ENCODE results near the gene RET.

RET gene

DNA sequence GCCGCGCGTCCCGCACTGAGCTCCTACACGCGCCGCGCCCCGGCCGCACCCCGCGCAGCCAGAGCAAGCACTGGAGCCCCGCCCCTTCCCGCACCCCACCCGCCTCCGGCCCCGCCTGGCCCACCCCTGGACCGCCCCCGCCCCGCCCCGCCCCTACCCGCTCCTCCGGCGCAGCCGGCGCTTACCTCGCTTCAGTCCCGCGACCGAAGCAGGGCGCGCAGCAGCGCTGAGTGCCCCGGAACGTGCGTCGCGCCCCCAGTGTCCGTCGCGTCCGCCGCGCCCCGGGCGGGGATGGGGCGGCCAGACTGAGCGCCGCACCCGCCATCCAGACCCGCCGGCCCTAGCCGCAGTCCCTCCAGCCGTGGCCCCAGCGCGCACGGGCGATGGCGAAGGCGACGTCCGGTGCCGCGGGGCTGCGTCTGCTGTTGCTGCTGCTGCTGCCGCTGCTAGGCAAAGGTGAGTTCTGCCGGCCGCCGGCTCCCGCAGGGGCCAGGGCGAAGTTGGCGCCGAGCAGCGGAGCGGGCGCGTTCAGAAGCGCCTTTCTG is at the start of gene RET:
TSS of gene RET (plus strand) at position 194 of the 545 bp plus-strand sequence. CDS start at position 384, 190 bp downstream.
- DNase-seq (ENCODE audit: low spot score) = no peak

DNA sequence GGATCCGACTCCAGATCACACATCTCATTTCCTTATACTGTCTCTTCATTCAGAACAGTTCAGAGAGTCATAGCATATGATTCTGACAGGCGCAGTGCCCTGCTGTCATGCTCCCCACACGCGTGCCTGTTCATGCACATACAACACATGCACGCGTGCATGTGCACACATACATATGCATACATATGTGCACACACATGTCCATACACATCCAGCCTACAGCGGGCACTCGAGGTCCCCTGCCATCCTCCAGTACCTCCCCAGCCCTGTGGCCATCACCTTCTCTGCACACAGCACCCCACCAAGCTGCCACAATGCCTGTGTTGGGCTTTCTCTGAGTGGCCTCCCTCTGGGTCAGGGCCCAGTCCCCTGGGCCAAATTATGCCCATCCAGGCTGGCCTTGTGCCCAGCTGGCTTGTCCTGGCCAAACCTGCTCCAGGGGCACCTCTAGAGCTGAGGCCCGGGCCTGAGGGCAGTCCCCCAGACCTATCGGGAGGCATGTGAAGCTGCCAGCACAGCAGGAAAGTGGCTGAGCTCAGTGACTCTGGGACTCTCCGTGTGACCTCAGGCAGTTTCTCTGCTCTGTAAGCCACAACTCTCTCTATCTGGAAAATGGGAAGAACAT is 49.4 kb upstream of the RET start:
- no peak for DNase-seq (ENCODE audit: low spot score)

- DNase-seq (ENCODE audit: low spot score) = no peak
Measured at GRCh38 chr10:43028143-43028542, 48.7 kb upstream of the RET start.

GRCh38 chr10:43029043-43029442 is 47.8 kb upstream of the RET start:
- DNase-seq (ENCODE audit: low spot score) = no peak

DNA sequence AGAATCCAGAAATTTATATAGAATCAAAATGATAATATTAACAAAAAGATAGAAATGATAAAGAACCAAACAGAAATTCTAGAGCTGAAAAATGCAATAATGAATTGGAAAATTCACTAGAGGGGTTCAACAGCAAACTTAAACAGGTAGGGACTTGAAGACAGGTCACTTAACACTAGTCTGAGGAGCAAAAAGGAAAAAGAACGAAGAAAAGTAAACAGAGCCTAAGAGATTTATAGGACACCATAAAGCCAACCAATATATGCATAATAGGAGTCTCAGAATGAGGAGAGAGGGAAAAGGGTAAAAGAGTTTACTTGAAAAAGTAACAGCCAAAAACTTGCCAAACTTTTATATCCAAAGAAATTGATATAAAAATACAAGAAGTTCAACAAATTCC is 44.3 kb upstream of the RET start:
- no peak for DNase-seq (ENCODE audit: low spot score)

DNA sequence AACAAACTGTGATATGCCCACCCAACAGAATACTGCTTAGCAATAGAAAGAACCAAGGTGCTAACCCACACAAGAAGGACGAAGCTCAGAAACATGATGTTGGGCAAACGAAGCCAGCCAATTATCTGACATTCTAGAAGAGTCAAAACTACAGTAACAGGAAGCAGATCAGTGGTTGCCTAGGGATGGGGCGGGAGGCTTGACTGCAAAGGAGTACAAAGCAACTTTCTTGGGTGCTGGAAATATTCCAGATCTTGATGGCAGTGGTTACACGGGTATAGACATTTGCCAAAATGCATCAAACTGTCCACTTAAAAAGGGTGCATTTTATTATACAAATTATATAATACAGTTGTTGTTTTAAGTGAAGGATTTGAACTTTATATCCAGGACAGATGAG is 41.1 kb upstream of the RET start:
- DNase-seq (ENCODE audit: low spot score) = no peak

DNA sequence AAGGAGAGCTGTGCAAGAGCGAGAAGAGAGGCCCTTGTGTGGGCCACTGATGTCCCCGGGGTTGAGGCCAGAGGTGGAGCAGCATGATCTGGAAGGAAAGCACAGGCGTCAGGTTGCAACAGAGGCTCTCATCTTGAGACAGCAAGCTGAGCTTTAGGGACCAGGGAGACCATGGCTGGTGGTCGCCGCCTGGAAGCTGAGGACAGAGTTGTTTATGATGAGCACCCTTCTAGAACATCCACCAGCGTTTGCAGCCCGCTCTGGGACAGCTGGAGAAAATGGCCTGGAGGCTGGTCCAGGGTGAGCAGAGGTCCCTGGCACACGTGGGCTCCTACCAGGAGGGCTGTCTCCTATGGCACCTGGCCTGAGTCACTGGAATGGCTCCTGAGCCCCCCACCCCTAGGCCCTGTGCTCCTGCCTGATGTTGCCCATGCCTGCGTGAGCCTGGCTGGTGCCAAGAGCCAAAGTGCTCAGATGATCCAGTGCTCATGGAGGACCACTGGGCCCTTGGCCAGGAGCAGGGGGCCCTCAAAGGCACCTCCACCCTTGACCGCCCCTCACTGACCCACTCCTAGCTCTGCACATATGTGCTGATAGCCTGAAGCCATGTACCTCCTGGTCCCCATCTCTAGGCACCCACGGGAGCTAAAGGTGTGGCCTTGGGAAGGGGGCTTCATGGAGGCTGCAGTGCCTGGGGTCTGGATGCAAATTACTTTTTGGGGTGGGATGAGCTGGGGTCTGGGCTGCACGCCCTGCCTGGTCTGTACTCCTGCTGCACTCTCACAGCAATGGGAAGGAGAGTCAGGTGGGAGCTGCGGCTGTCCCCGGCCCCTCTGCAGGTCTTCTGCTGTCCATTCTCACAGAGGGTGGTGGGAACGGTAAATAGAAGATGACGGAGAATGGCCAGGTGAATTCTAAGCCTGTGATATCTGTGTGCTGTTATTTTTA is 40.1 kb upstream of the RET start:
- DNase-seq (ENCODE audit: low spot score) = no peak

- no peak for DNase-seq (ENCODE audit: low spot score)
Measured at GRCh38 chr10:43037440-43037839, 39.4 kb upstream of the RET start.

DNA sequence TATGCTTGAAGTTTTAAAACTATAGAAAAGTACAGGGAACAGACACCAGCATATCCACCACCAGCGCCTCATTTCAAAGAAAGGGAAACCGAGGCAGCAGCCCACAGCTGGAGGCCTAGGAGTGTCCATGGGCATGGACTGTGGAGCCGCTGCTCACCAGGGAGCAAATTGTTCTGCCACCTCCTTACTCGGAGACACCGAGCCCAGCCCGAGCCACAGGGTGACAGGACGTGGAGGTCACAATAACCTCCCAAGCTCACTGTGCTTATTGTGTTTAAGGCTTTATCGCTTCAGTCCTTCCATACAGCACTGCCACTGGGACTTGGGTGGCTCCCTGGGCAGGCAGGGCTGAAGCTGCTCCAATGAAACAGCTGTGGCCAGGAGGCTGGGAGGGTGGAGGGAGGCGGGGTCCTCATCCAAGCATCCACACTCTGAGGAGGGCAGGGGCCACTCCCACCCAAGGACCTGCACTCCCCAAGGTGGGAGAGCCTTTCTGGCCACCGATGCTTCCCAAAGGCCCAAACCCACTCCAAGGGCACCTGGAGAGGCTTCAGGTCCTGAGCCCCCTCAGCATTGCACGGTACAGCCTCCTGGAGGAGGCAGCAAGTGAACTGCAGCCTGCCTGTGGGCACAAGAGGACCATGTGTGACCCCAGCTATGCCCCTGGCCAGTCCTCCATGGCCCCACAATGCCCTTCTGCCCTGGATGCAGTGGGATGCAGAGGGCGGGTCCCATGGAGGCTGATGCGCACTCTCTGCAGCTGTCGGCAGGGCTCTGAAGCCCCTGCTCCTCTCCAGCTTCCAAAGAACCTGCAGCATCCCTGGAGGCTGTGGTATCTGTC is 38.7 kb upstream of the RET start:
- DNase-seq (ENCODE audit: low spot score) = no peak

GRCh38 chr10:43038783-43039623 is 37.9 kb upstream of the RET start:
- no peak for DNase-seq (ENCODE audit: low spot score)

DNA sequence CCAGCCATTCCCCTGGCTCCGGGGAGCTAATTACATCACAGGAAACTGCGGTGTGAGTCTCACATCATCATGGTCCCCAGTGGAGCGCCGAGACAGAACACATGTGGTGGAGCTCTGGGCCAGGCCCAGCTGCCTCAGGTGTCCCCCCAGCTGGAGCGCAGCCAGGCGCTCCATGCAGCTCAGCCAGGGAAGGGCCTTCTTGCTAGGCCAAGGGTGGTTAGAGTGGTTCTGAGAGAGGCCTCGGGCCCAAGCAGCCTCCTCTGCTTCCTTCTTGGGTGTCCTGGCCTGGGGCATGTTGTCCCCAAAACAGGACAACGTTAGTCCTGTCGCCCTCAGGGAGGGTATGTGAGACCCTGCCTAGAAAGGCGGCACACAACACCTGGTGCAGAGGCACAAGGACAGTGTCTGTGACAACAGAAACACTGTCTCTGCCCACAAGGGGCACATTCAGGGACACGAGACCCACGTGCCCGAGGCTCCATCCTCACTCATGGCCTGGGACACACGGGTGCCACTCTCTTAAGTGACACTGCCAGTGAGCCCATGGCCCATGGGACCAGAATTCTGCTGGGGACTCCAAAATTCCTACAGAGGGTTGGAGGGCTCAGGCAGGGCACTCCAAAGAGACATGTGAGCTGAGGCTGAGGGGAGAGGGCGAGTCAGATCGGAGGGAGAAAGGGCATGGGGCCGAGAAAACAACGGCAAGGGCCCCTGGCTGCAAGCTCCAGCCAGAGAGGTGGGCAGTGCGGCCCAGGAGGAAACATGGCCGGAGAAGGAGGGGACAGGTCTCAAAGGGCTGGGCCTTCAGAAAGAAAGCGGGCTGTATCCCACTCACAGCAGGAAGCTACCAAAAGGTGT is 37.0 kb upstream of the RET start:
- DNase-seq (ENCODE audit: low spot score) = no peak

- DNase-seq (ENCODE audit: low spot score) = no peak
Measured at GRCh38 chr10:43040482-43041256, 36.2 kb upstream of the RET start.

- no peak for DNase-seq (ENCODE audit: low spot score)
Measured at GRCh38 chr10:43041422-43042342, 35.2 kb upstream of the RET start.

DNA sequence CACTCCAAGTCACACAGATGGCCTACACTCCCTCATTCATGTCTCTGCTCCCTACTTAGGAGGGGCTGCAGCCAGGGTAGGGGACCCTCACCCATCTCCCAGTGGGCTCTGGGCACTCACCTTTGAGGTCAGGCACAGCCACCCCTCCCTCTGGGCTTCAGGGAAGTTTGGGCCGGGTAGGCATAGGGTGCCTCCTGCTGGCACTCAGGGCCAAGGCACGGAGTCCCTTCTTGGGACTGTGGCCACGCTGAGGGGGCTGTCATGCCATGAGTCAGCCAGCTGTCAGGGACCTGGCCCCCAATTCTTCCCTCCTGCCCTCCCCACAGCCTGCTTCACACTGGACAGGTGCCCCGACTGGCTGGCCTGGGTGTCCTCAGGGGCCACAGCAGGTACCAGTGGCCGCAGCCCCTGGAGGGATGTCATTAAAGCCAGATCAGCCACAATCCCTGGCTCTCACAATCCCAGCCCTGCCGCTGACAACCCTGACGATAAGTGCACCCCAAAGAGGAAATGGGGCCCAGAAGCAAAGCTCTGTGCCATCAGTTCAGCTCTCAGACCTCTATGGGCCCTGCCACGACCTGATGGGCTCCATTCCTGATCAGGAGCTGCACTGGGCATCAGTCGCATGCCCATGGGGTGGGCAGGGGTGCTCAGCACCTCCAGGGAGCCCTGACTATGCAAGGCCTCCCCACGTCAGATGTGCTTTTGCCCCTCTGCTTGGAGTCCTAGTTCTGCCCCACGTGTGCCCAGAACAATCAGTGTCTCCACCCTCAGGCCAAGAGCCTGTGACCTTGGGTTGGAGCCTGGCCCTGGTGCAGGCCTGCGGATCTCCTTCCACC is 34.1 kb upstream of the RET start:
- no peak for DNase-seq (ENCODE audit: low spot score)

GRCh38 chr10:43043342-43043772 is 33.5 kb upstream of the RET start:
- DNase-seq (ENCODE audit: low spot score) = no peak

GRCh38 chr10:43043773-43044447 is 33.0 kb upstream of the RET start:
- no peak for DNase-seq (ENCODE audit: low spot score)

DNA sequence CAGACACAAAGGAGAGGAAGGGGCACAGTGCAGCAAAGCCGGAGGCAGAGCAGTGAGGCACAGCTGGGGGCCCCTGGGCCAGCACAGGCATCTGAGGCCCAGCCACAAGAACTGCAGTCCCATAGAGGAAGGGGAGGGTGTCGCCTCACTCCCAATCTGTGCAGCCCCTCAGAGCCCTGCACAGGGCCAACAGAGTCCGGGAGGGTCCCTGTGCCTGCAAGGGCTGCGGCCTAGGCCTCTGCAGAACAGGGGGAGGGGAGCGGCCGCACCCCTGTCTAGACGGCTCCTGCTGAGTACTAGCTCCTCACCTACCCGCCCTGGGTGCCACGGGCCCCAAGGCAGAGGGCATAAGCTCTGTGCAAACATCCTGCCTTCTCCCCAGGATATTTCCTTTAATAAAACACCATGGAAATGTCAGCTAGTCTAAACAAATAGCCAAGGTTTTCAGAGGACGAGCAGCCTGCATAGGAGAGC is 32.4 kb upstream of the RET start:
- no peak for DNase-seq (ENCODE audit: low spot score)
